ENCODE data around the gene CPA1. TPM values are rescaled to one million over a fixed set of nuclear protein-coding genes. Genes with fewer than 3 reads are reported as not detected.
A peak's percentile ranks its signal among the peaks of the same experiment; 100 is the strongest.

Gene CPA1
- total RNA-seq, 1 donor = 0.86 TPM

DNA sequence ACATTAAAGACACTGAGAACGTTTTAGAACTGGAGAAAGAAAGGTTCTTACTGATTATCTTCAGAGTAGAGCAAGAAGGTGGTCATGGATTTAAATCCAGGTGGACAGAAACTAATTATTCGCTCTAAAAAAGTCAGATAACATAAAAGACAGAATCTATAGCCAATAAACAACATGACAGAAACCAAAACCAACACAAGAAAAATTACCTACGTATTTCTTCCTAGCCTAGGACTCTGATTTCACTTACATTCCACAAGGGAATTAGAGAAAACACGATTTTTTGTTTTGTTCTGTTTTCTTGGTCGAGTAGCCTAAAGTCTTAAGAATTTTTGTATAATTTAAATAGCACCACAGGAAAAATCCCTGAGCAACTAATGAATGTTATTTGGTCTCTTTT lies 15.1 kb downstream of the CPA1 start:
- H3K4me3 ChIP-seq (ENCODE audit: low read depth, low read length) = no peak overlapping the region
- TF ChIP-seq, protein P1, sequence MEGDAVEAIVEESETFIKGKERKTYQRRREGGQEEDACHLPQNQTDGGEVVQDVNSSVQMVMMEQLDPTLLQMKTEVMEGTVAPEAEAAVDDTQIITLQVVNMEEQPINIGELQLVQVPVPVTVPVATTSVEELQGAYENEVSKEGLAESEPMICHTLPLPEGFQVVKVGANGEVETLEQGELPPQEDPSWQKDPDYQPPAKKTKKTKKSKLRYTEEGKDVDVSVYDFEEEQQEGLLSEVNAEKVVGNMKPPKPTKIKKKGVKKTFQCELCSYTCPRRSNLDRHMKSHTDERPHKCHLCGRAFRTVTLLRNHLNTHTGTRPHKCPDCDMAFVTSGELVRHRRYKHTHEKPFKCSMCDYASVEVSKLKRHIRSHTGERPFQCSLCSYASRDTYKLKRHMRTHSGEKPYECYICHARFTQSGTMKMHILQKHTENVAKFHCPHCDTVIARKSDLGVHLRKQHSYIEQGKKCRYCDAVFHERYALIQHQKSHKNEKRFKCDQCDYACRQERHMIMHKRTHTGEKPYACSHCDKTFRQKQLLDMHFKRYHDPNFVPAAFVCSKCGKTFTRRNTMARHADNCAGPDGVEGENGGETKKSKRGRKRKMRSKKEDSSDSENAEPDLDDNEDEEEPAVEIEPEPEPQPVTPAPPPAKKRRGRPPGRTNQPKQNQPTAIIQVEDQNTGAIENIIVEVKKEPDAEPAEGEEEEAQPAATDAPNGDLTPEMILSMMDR (IDR thresholded peaks at IDR 0.05; ENCODE audit: insufficient read depth, low read depth, low read length) = no peak
- peak; percentile 23 for DNase-seq (ENCODE audit: low read depth)

DNA sequence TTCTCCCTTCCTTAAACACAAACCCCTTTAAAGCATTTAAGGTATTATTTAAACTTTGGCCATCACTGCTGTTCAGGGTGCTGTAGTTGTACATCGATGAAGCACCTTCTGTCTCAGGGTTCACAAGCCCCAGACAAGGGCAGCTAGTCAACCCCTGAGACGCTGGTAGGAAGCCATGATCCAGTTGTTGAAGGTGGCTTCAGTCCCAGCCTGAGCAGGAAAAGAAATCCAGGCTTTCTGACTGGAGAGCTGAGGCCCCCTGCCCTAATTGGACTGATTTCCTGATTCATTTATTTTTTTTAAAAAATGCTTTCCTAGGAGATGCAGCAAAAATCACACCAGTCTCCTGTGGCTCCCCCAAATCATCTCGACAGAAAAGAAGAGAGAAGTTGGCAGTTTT lies 15.8 kb downstream of the CPA1 start:
- DNase-seq (ENCODE audit: low read depth) = no peak
- H3K4me3 ChIP-seq (ENCODE audit: low read depth, low read length) = no peak overlapping the region
- TF ChIP-seq, protein P1 (IDR thresholded peaks at IDR 0.05; ENCODE audit: insufficient read depth, low read depth, low read length) = no peak

DNA sequence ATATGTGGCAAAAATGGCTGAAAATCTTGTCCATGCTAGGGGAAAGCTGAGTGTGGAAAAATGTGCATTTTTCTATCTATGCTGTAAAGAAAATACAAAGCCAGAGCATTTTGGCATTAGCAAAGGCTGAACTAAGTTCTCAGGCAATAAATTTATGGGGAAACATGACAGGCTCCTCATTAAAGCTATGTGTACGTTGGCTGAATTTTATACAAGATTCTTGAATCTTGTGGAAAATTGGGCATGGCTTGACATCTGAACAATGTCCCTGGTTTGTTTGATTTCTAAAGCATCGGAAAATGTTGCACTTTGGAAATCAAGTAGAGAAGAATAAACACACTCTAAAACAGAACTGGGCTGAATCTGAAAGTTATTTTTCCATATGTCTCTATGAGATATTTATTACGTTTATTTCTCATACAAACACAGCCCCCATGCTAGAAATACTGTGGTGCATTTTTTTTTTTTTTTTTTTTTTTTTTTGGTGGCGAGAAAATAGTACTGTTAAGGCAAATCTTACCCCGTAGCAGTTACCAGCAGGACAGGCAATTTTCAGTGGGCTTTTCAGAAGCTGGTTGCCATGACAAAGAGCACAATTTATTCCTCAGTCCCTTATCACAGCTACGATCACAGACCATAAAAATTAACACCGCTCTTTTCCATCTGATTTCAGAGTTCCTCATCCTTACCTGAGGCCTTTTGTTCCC lies 16.9 kb downstream of the CPA1 start:
- no peak overlapping the region for H3K4me3 ChIP-seq (ENCODE audit: low read depth, low read length)
- TF ChIP-seq, protein P1 (IDR thresholded peaks at IDR 0.05; ENCODE audit: insufficient read depth, low read depth, low read length) = no peak
- DNase-seq (ENCODE audit: low read depth) = no peak

DNA sequence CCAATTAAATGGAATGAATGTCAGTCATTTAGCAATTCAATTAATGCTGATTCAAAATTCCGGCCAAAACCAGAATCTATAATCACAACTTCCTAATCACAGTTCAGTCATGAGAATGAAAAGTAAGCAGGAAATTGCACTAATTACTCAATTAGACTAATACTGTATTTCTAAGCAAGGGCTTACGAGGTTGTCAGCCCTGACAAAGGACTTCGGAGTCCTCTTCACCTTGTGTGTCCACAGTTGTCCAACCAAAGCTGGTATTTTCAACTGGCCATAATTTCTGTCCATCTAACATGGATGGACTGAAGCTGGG lies 17.4 kb downstream of the CPA1 start:
- TF ChIP-seq, protein P1 (IDR thresholded peaks at IDR 0.05; ENCODE audit: insufficient read depth, low read depth, low read length) = no peak
- H3K4me3 ChIP-seq (ENCODE audit: low read depth, low read length) = no peak overlapping the region
- DNase-seq (ENCODE audit: low read depth) = no peak

DNA sequence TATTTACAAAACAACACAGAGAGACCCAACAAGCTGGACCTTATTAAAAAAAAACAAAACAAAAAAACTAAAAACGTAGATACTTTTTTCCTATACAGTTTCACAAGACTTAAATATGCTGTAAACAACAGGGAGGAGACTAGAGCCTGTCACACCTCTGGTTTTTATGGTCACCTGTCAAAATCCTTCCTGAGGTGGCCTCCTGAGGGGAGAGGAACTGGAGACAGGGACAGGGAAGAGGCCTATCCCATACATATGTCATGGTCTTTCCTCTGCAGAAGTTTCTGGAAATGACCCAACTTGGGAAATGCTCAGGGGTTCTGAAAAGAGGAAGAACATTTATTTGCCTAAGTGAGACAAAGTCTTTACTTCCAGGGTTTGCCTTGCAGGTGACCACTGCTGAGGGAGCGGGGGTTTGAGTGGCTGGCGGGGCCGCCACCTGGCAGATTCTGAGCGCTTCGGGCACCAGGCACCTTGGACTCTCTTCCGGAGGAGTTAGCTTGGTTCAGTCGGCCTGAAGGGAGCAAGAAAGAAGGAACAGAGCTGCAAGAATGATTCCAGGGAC lies 18.3 kb downstream of the CPA1 start:
- TF ChIP-seq, protein P1 (IDR thresholded peaks at IDR 0.05; ENCODE audit: insufficient read depth, low read depth, low read length) = no peak
- H3K4me3 ChIP-seq (ENCODE audit: low read depth, low read length) = no peak overlapping the region
- DNase-seq (ENCODE audit: low read depth) = no peak

DNA sequence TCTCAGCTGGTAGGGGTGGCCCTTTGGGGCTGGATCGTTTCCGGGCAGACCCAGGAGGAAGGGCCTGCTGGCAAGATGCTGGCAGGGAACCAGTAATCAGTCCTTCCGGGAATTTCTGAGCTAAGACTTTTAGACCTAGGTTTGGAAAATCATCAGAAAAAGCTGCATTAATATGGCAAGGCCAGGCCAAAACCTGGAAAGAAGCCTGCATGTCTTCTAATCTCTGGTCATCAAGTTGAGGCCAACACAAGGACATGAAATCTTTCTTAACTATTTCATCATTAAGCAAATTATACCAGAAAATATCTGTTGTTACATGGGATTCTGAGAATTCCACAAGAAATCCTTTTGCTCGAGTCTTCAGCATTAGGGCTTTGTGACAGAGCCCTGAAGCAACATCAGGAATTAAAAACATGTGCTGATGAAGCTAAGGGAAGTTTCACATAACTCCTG lies 19.9 kb downstream of the CPA1 start:
- TF ChIP-seq, protein P1 (IDR thresholded peaks at IDR 0.05; ENCODE audit: insufficient read depth, low read depth, low read length) = no peak
- no peak overlapping the region for H3K4me3 ChIP-seq (ENCODE audit: low read depth, low read length)
- peak; percentile 89 for DNase-seq (ENCODE audit: low read depth)

DNA sequence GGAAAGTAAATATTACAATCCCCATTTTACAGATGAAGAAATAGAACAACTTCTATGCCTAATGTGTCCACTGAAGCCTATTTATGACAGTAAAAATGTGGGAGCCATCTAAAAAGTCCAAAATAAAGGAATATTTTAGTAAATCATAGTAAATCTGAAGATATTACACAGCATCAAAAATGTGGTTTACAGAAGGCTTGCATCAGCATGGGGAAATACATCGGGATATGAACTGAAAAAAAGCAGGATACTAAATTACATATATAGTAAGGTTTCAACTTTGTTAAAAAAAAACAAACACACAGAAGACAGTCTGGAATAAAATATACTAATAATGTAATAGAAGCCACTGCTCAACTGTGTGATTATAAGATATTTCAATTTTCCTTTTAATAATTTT lies 20.8 kb downstream of the CPA1 start:
- H3K4me3 ChIP-seq (ENCODE audit: low read depth, low read length) = no peak overlapping the region
- TF ChIP-seq, protein P1 (IDR thresholded peaks at IDR 0.05; ENCODE audit: insufficient read depth, low read depth, low read length) = no peak
- no peak for DNase-seq (ENCODE audit: low read depth)

Data from fibroblast of villous mesenchyme (primary cell).